Measurements from ENCODE around the gene DENND1A. TPM values are rescaled to one million over a fixed set of nuclear protein-coding genes. Genes with fewer than 3 reads are reported as not detected.

DENND1A gene
- total and polyA plus RNA-seq, 2 donors from 2014 or later: 16.3 to 19.6 TPM

DNA sequence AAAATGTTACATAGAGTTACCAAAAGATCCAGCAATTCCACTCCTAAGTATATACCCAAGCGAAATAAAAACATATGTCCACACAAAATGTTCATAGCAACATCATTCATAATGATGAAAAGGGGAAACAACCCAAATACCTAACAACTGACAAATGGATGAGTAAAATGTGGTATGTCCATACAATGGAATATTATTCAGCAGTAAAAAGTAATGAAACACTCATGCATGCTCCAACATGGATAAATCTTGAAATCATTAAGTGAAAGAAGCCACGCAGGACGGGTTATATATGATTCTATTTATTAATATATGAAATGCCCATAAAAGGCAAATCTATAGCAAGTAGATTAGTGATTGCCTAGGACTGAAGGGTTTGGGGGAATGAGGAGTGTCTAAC is 6.0 kb downstream of the DENND1A start:
- Histone ChIP-seq H3K27ac (ENCODE audit: low read depth in 2 of 2, low read length in 2 of 2) (no peak overlapping the region), H3K9ac (ENCODE audit: low read length in 3 of 3) (no peak overlapping the region), H3K36me3 (ENCODE audit: control insufficient read depth in 2 of 3, insufficient read depth in 3 of 3, low read length in 3 of 3) (no peaks in the 10 kb centered on the region), H3K9me3 (ENCODE audit: control insufficient read depth in 2 of 3, insufficient read depth in 1 of 3, low read length in 3 of 3) (no peaks in the 10 kb centered on the region), H3K27me3 (ENCODE audit: control insufficient read depth, insufficient read depth, low read length) (no peaks in the 10 kb centered on the region), H3K4me1 (ENCODE audit: control insufficient read depth in 2 of 3, insufficient read depth in 2 of 3, low read depth in 1 of 3, low read length in 3 of 3) (peaks cover 0 to 14% (median 10%) of the 10 kb centered on the region in 3 donors), H3K4me3 (ENCODE audit: low read length in 3 of 3) (no peak overlapping the region)
- TF ChIP-seq, protein P1, sequence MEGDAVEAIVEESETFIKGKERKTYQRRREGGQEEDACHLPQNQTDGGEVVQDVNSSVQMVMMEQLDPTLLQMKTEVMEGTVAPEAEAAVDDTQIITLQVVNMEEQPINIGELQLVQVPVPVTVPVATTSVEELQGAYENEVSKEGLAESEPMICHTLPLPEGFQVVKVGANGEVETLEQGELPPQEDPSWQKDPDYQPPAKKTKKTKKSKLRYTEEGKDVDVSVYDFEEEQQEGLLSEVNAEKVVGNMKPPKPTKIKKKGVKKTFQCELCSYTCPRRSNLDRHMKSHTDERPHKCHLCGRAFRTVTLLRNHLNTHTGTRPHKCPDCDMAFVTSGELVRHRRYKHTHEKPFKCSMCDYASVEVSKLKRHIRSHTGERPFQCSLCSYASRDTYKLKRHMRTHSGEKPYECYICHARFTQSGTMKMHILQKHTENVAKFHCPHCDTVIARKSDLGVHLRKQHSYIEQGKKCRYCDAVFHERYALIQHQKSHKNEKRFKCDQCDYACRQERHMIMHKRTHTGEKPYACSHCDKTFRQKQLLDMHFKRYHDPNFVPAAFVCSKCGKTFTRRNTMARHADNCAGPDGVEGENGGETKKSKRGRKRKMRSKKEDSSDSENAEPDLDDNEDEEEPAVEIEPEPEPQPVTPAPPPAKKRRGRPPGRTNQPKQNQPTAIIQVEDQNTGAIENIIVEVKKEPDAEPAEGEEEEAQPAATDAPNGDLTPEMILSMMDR (IDR thresholded peaks at IDR 0.05; ENCODE audit: borderline replicate concordance, extremely low read depth, insufficient read depth): no peak
- intact Hi-C loops (cut with DNase I): no loop called here
- FAIRE-seq (no peak), DNase-seq (no peak)

DNA sequence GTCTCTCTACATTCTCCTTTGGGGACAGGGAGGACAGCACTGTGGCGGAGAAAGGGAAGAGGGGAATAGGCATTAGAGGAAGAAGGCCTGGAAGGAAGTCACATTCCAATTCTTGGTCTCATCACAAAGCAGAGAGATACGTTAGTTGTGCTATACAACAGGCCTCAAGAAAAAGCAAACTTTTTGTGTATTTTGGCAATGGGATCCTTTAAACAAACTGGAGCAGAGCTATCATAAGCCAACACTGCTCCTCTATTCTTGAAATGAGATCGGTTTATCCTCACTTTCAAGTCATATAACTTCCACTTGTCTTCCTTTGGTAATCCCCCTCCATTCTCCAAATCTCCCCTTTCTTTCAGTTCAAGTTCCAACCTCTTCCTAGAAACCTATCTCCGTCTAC is 6.5 kb downstream of the DENND1A start:
- no peak for DNase-seq
- Histone ChIP-seq H3K4me3 (ENCODE audit: low read length in 3 of 3) (no peak overlapping the region), H3K27ac (ENCODE audit: low read depth in 2 of 2, low read length in 2 of 2) (no peak overlapping the region), H3K4me1 (ENCODE audit: control insufficient read depth in 2 of 3, insufficient read depth in 2 of 3, low read depth in 1 of 3, low read length in 3 of 3) (peaks cover 0 to 10% (median 9%) of the 10 kb centered on the region in 3 donors), H3K36me3 (ENCODE audit: control insufficient read depth in 2 of 3, insufficient read depth in 3 of 3, low read length in 3 of 3) (no peaks in the 10 kb centered on the region), H3K9ac (ENCODE audit: low read length in 3 of 3) (no peak overlapping the region), H3K9me3 (ENCODE audit: control insufficient read depth in 2 of 3, insufficient read depth in 1 of 3, low read length in 3 of 3) (no peaks in the 10 kb centered on the region), H3K27me3 (ENCODE audit: control insufficient read depth, insufficient read depth, low read length) (no peaks in the 10 kb centered on the region)
- intact Hi-C loops (cut with DNase I): no loop called here
- FAIRE-seq: no peak
- TF ChIP-seq, protein P1 (IDR thresholded peaks at IDR 0.05; ENCODE audit: borderline replicate concordance, extremely low read depth, insufficient read depth): no peak

DNA sequence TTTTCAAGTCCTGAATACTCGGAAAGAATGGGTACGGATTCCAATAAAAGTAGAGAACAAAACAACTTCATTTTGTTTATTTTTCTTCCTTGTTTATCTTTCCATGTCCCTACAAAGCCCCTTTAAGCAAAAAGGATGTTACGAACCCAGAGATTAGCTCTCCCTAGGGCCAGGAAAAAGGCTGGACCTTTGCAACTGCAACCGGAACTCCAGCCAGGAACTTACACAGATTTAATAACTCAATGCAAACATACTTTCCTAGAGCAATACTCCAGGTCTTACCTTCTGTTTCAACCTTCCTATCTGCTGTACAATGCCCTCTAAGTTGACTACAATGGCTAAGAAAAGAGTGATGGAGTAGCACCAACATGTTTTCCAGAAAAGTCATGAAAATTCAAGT is 7.0 kb downstream of the DENND1A start:
- FAIRE-seq: no peak
- intact Hi-C loops (cut with DNase I): no loop called here

More for the DNA sequence above, 7.0 kb downstream of the DENND1A start:
- no peak for DNase-seq
- Histone ChIP-seq H3K36me3 (ENCODE audit: control insufficient read depth in 2 of 3, insufficient read depth in 3 of 3, low read length in 3 of 3) (no peaks in the 10 kb centered on the region), H3K9me3 (ENCODE audit: control insufficient read depth in 2 of 3, insufficient read depth in 1 of 3, low read length in 3 of 3) (no peaks in the 10 kb centered on the region), H3K27me3 (ENCODE audit: control insufficient read depth, insufficient read depth, low read length) (no peaks in the 10 kb centered on the region), H3K9ac (ENCODE audit: low read length in 3 of 3) (no peak overlapping the region), H3K4me3 (ENCODE audit: low read length in 3 of 3) (no peak overlapping the region), H3K27ac (ENCODE audit: low read depth in 2 of 2, low read length in 2 of 2) (no peak overlapping the region), H3K4me1 (ENCODE audit: control insufficient read depth in 2 of 3, insufficient read depth in 2 of 3, low read depth in 1 of 3, low read length in 3 of 3) (peaks cover 0 to 6% (median 5%) of the 10 kb centered on the region in 3 donors)
- TF ChIP-seq, protein P1 (IDR thresholded peaks at IDR 0.05; ENCODE audit: borderline replicate concordance, extremely low read depth, insufficient read depth): no peak

All from kidney (tissue), 14 donors.